Hepatocyte (in vitro differentiated cells): Measurements from ENCODE around the gene SORBS2. TPM values are rescaled to one million over a fixed set of nuclear protein-coding genes. Genes with fewer than 3 reads are reported as not detected.

Experiments
- DNase-seq: peaks from one replicate; pipeline ENCODE4 v3.0.0-alpha.2; 2016; ENCODE audit warnings: low spot score
- H2AFZ ChIP-seq: fragments of 200-600 bp; sonication (generic); 2 replicates; pipeline ENCODE4 v1.6.0; 2016; ENCODE audit warnings: antibody characterized with exemption, mild to moderate bottlenecking
- H3K27ac ChIP-seq: fragments of 200-600 bp; sonication (generic); 2 replicates; pipeline ENCODE4 v1.5.1; 2016; ENCODE audit warnings: mild to moderate bottlenecking
- H3K27me3 ChIP-seq: fragments of 200-600 bp; sonication (generic); 2 replicates; pipeline ENCODE4 v1.6.1; 2016
- H3K36me3 ChIP-seq: fragments of 200-600 bp; sonication (generic); replicated peaks from 2 replicates; pipeline ENCODE4 v1.5.1; 2016; ENCODE audit warnings: low read depth; ENCODE audit not compliant: insufficient read depth
- H3K4me1 ChIP-seq: fragments of 200-600 bp; sonication (generic); 2 replicates; pipeline ENCODE4 v1.5.1; 2016; ENCODE audit warnings: mild to moderate bottlenecking, moderate library complexity; ENCODE audit not compliant: insufficient read depth
- H3K4me2 ChIP-seq: fragments of 200-600 bp; sonication (generic); 2 replicates; pipeline ENCODE4 v1.6.0; 2016
- H3K4me3 ChIP-seq: fragments of 200-600 bp; sonication (generic); 2 replicates; pipeline ENCODE4 v1.5.1; 2016; ENCODE audit warnings: mild to moderate bottlenecking
- H3K79me2 ChIP-seq: fragments of 200-600 bp; sonication (generic); 2 replicates; pipeline ENCODE4 v1.6.0; 2017; ENCODE audit warnings: mild to moderate bottlenecking
- H3K9me2 ChIP-seq: fragments of 200-600 bp; sonication (generic); replicated peaks from 2 replicates; pipeline ENCODE4 v1.6.0; 2017; ENCODE audit warnings: mild to moderate bottlenecking; ENCODE audit not compliant: insufficient read depth
- H3K9me3 ChIP-seq: fragments of 200-600 bp; sonication (generic); 2 replicates; pipeline ENCODE4 v1.5.1; 2016; ENCODE audit warnings: low read depth, mild to moderate bottlenecking
- H4K20me1 ChIP-seq: fragments of 200-600 bp; sonication (generic); 2 replicates; pipeline ENCODE4 v1.6.0; 2016; ENCODE audit warnings: mild to moderate bottlenecking; ENCODE audit not compliant: insufficient read depth, poor library complexity, severe bottlenecking
- EZH2 ChIP-seq: fragments of 200-600 bp; sonication (generic); IDR thresholded peaks from 2 replicates; pipeline ENCODE4 v1.6.1; 2016; ENCODE audit warnings: antibody characterized with exemption, mild to moderate bottlenecking, borderline replicate concordance
- EZH2phosphoT487 ChIP-seq: fragments of 200-600 bp; sonication (generic); IDR thresholded peaks from one replicate; pipeline ENCODE4 v1.6.1; 2018; ENCODE audit warnings: antibody characterized with exemption, mild to moderate bottlenecking, low read depth, moderate library complexity; ENCODE audit not compliant: unreplicated experiment, severe bottlenecking
- WGBS: methylation state at CpG from one replicate; pipeline ENCODE4 v1.1.6; 2016; ENCODE audit warnings: low lambda C conversion rate; ENCODE audit errors: missing lambda C conversion rate; 5-methylcytosine and 5-hydroxymethylcytosine counted together
- polyA plus RNA-seq: library from polyadenylated mRNA; unstranded; fragments of >200 nt; fragmentation: Nextera tagmentation; extraction: Ambion mirVana; gene quantifications from 2 replicates; pipeline ENCODE4 v1.2.1, GENCODE V29; 2016
- total RNA-seq: library from RNA; depleted of rRNA; stranded (reverse); fragments of >200 nt; gene quantifications from 2 replicates; pipeline ENCODE4 v1.2.3, GENCODE V29; 2014
- TF ChIP-seq, protein P1 (sequence below): fragments of 200-600 bp; sonication (generic); IDR thresholded peaks from 2 replicates; pipeline ENCODE4 v1.5.1; 2016; ENCODE audit warnings: antibody characterized with exemption, mild to moderate bottlenecking; ENCODE audit not compliant: poor library complexity

SORBS2 gene
- total and polyA plus RNA-seq, 2 experiments from 2014 or later, result 43.4 to 52.1 TPM

- Histone ChIP-seq H3K4me3 (no peak overlapping the region), H3K27me3 (no peaks in the 10 kb centered on the region), H3K9me3 (no peaks in the 10 kb centered on the region), H3K27ac (no peak overlapping the region), H3K9me2 (no peaks in the 10 kb centered on the region), H3K4me2 (no peak overlapping the region), H2AFZ (no peak overlapping the region), H4K20me1 (no peaks in the 10 kb centered on the region), H3K79me2 (no peaks in the 10 kb centered on the region), H3K4me1 (no peaks in the 10 kb centered on the region), H3K36me3 (no peaks in the 10 kb centered on the region)
- TF ChIP-seq EZH2 (no peak), EZH2phosphoT487 (no peak)
- DNase-seq, result no peak
- 75% methylated on average over 7 of the region's 7 CpGs for WGBS
Observed at GRCh38 chr4:185582651-185583400, 229.2 kb downstream of the SORBS2 start.

DNA sequence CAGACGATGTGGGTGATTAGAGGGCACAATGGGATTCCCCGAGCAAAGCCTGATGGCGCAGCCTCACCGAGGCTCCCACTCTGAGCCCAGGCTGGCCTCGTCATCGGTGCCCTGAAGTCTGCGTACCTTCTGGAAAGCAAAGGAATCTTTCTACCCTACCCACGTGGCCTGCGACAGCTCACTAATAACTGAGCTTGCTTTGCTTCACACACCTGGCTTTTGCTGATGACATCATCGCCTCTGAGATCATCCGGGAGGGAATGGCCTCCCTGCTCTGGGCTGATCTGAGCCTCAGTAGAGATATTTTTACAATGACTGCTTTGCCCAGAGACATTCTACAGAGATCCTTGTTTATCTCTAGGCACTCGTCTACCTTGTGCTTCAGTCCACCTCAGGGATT, 231.3 kb downstream of the SORBS2 start:
- no peak for TF ChIP-seq EZH2
- no peak for TF ChIP-seq EZH2phosphoT487
- TF ChIP-seq, protein P1, sequence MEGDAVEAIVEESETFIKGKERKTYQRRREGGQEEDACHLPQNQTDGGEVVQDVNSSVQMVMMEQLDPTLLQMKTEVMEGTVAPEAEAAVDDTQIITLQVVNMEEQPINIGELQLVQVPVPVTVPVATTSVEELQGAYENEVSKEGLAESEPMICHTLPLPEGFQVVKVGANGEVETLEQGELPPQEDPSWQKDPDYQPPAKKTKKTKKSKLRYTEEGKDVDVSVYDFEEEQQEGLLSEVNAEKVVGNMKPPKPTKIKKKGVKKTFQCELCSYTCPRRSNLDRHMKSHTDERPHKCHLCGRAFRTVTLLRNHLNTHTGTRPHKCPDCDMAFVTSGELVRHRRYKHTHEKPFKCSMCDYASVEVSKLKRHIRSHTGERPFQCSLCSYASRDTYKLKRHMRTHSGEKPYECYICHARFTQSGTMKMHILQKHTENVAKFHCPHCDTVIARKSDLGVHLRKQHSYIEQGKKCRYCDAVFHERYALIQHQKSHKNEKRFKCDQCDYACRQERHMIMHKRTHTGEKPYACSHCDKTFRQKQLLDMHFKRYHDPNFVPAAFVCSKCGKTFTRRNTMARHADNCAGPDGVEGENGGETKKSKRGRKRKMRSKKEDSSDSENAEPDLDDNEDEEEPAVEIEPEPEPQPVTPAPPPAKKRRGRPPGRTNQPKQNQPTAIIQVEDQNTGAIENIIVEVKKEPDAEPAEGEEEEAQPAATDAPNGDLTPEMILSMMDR, result no peak
- no peaks in the 10 kb centered on the region for H3K36me3 ChIP-seq
- no peaks in the 10 kb centered on the region for H3K9me3 ChIP-seq
- H2AFZ ChIP-seq, result no peak overlapping the region
- no peak overlapping the region for H3K4me3 ChIP-seq
- H4K20me1 ChIP-seq, result no peaks in the 10 kb centered on the region
- H3K27ac ChIP-seq, result no peak overlapping the region
- no peaks in the 10 kb centered on the region for H3K9me2 ChIP-seq
- peaks cover 12% of the 10 kb centered on the region for H3K4me1 ChIP-seq
- DNase-seq, result no peak
- H3K79me2 ChIP-seq, result no peaks in the 10 kb centered on the region
- 75% methylated on average over 12 of the region's 12 CpGs for WGBS
- H3K27me3 ChIP-seq, result no peaks in the 10 kb centered on the region
- no peak overlapping the region for H3K4me2 ChIP-seq

DNA sequence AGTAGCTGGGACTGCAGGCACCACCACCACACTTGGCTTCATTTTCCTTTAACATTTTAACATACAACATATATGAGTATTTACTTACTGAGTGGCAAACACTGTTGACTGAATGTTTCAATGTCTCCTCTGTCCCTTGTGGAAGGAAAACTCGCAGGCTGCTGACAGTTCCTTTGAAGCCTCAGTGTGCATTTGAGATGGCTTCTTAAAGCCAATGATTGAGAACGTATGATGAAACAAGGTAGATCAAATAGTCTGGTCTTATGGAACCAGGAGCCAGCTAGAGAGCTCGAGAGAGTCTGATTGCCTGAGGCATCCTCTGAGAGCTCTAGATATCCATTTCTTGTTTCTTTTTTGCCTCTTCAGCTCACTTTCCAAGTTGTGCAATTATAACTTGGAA, 233.7 kb downstream of the SORBS2 start:
- DNase-seq, result no peak
- WGBS, result 70% methylated on average over 3 of the region's 3 CpGs
- H3K4me2 ChIP-seq, result no peak overlapping the region

More for the DNA sequence above, 233.7 kb downstream of the SORBS2 start:
- H3K4me3 ChIP-seq, result no peak overlapping the region
- TF ChIP-seq EZH2 (no peak), EZH2phosphoT487 (no peak)
- TF ChIP-seq, protein P1, result no peak
- no peaks in the 10 kb centered on the region for H3K36me3 ChIP-seq
- no peaks in the 10 kb centered on the region for H3K27me3 ChIP-seq
- H3K27ac ChIP-seq, result no peak overlapping the region
- no peaks in the 10 kb centered on the region for H3K79me2 ChIP-seq
- no peaks in the 10 kb centered on the region for H4K20me1 ChIP-seq
- H3K9me3 ChIP-seq, result no peaks in the 10 kb centered on the region
- no peak overlapping the region for H2AFZ ChIP-seq
- peaks cover 12% of the 10 kb centered on the region for H3K4me1 ChIP-seq
- H3K9me2 ChIP-seq, result no peaks in the 10 kb centered on the region
